ENCODE results near the gene EPHA10.
"Not testable (repeated sequence)": the region's sequence is repeated elsewhere in the genome, so short reads cannot be mapped to it uniquely, and the experiment has no call there.

Gene EPHA10

DNA sequence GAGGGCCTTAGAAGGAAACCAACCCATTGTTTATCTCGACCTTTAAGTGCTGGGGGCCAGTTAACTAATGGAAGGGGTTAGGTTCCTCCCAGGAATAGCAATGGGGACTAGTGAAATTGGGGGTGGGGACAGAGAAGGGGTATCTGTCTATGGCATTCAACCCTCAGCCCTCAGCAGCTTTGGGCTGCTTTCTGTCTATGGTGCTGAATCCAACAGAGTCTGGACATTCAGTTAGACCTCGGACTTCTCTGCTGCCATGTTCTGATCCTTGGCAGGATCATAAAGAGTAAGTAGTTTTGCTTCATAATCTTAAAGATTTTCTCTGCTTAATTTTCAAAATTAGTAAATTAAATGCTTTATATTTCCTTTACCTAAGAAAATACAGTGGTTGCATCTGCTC is 2.6 kb upstream of the EPHA10 start:
- no peak for DNase-seq

DNA sequence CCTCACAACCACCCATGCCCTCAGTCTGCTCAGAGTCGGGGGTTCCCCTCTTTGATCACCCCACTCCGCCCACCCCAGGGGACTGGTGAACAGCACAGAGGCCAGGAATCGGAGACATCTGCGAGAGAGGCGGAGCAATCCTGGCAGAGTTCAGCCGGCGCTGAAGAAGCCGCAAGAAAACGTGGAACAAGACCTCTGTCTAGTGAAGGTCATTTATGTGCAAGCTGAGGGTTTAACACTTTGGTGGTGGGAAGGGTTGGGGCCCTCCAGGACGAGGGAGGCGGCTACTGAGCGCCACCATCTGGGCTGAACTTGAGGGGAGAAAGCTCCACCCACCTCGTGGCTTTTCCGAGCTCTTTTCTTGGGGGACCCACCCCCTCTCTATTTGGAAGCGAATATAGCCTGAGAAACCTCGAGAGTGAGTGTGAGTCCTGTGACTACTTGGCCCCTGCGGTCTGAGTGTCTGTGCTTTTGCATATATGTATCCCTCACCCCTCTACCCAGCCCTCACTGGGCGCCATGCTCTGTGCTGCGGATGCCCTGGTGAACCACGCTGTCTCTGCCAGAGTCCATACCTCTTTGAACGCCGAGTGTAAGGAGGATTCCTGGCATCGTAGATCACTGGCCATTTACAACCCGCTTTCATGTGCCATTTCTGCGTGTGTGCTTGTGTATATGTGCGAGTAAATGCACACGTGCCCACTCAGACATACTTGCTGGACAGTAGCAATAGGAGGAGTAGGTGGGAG is 1.2 kb upstream of the EPHA10 start:
- peak; percentile 25 for DNase-seq

DNA sequence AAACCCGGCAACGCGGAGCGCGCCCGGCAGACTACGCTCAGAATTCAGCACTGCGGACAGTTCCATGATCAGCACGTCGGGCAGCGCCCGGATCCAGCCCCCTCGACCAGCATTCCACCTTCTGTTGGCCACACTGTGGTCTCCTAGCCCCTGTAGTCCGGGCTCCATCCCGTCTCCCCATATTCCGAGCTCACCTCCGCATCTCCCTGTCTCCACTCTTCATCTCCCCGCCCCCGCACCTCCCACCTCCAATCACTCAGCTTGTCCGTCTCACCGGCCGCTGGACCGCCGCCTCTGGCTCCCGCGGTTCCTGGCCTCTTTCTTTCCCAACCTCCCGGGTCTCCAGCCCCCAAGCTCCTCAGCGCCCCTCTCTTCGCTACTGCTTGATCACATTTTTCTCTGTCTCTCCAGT is 500 bp downstream of the EPHA10 start:
- DNase-seq: no peak

DNA sequence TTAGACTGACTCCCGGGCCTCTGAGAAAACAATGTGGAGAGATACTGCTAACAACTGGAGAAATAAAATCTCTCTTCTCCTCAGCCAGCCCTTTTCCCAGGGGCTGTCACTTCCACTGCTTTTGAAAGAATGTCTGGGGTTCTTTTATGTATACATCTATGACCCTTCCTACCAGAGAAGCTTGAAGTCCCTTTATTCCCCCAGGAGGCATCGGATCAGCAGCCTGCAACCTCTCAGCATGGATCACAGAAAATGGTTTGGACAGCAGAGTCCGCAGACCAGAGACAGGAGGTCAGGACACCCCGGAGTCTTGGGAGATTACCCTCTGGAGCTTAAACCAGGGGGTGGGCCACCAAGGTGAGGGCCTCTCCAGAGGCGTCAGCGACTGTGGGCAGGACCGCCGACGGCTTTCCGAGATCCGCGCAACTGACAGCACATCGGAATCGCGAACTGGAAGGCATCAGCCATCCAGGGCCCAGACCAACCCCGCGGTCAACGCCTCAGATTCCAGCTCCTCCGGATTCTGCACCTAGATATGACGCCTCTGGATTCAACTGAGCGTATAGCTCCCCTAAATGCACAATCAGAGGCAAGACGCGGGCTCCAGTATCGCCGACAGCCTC is 1.0 kb downstream of the EPHA10 start:
- no peak for DNase-seq

DNA sequence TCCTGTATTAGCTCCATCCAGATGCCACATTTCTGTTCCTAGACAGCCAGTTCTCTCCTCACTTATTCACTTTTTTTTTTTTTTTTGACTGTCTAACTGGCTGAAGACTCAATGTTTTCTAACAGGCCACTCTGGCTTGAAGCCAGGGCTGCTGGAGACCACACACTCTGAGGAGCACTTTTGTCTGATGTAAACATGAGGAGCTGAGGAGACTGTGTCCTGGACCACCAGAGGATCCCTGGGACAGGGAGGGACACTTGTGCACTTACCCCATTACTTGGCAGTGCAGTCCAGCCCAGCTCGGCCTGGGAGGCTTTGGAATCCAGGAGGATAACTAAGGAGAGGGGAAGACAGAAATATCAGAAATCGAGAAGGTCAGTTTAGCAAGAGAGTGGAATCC is 2.4 kb downstream of the EPHA10 start:
- no peak for DNase-seq

DNA sequence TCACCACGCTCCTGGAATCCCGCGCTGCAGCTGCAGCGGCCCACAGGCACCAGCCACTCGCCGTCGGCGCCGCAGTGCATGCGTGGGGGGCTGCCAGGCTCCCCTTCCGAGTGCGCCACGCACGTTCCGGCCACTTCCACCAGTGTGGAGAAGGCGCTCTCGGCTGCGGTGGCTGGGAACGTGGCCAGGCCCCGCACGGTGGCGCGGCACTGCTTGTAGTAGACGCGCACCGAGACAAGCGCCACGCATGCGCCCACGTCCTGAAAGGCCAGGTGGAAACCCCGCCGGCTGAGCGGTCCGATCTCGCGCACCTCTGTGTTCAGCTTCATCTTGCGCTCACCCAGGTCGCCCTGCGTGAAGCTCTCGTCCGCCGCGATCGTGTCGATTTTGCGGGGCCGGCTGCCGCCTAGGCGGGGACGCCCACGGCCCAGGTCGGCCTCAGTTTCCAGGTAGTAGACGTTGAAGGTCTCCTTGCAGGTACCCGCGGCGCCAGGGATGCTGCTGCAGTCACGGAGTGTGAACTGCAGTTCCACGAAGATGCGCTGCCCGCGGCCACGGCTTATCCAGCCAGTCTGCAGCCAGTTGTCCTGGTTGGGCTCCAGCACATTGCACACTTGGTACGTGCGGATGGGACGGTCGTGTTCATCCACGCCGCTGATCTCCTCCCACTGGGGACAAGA is 3.4 kb downstream of the EPHA10 start:
- DNase-seq: no peak

DNA sequence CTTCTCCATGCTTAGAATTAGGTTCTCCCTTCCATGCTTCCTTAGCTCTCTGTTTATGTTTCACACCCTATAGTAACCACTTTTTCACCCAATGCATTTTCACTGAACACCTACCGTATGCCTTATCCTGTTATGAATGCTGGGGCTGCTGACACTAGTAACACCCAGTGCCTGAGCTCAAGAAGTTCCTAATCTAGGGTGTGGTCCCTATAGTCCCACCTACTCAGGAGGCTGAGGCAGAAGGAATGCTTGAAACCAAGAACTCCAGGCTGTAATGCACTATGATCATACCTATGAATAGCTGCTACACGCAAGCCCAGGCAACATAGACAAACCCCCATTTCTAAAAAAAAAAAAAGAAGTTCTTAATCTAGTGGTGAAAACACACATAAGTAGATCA is 5.5 kb downstream of the EPHA10 start:
- DNase-seq: no peak

DNA sequence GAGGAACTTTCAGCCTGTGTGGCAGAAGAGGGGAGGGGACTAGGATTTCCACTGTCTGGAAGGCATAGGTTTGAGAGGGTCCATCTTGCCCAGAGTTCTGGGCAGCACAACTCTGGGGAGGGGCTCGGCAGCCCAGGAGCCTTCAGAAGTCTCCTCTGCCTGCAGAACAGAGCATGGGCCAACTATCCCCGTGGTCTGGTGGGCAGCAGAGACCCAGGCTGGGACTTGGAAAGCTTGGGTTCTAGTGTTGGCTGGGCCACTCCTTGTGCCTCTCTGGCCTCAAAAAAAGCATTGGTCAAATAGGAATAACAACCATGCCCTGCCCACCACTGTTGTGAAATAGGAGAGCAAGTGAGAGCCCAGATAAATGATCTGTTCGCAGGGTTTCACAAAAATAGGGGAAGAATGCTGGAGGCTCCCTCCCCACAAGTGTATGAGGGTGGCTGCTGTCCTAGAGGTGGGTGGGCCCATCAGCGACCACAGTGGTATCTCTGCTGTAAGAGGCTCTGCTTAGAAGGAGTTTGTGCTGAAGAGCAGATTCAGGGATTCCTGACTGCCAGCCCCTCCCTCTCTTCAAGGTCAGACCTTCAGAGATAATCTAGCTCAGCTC is 8.9 kb downstream of the EPHA10 start:
- no peak for DNase-seq

DNA sequence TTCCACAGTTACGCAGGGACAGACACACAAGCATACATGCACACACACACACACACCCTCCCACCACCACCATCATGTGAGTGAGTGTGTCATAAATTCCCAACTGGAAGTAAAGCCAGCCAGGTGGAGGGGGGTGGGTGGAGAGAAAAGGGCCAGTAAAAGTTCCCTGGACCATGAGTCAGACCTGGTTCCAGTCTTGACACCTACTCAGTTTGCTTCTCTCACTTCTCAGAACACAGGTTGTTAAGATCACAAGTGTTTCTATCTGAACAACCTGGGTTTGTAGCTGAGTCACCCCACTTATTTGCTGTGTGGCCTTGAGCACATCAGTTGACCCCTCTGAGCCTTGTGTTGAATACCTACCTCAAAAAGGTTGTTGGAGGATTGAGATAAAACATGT is 9.6 kb downstream of the EPHA10 start:
- no peak for DNase-seq

DNA sequence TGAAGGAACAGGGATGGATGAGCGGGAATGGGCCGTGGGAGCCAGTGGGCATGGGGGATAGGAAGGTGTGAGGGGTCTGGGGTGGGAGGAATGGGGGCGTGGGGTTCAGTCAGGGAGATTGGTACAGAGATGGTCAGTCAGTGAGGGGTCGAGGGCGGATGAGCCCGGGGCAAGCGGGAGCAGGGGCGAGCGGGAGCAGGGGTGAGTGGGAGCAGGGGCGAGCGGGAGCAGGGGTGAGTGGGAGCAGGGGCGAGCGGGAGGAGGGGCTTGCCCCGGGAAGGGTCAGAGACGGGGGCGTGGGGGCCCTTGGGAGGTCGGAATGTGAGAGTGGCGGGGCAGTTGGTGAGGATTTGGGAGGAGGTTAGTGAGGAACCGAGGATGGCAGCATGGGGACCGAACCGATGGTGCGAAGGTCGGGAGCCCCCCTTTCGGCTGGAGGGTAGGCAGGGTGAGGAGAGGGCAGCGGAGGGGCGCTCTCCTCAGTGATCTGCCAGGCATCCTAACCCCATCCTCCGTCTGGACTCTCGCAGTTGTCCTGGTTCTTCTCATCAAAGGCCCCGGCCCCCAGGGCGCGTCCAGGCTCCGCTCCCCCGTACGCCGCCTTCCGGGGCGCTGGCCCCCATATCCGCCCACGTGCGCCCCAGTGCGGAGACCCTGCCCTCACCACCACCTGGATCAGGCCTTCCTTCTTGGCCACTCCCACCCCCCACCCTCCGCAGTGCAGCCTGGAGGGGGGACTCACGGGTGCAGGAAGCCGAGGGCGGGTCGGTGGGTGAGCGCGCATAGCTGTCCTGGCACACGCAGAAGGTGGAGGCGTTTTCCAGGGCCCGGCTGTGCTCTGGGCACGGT is 11.2 kb downstream of the EPHA10 start:
- no peak for DNase-seq

DNA sequence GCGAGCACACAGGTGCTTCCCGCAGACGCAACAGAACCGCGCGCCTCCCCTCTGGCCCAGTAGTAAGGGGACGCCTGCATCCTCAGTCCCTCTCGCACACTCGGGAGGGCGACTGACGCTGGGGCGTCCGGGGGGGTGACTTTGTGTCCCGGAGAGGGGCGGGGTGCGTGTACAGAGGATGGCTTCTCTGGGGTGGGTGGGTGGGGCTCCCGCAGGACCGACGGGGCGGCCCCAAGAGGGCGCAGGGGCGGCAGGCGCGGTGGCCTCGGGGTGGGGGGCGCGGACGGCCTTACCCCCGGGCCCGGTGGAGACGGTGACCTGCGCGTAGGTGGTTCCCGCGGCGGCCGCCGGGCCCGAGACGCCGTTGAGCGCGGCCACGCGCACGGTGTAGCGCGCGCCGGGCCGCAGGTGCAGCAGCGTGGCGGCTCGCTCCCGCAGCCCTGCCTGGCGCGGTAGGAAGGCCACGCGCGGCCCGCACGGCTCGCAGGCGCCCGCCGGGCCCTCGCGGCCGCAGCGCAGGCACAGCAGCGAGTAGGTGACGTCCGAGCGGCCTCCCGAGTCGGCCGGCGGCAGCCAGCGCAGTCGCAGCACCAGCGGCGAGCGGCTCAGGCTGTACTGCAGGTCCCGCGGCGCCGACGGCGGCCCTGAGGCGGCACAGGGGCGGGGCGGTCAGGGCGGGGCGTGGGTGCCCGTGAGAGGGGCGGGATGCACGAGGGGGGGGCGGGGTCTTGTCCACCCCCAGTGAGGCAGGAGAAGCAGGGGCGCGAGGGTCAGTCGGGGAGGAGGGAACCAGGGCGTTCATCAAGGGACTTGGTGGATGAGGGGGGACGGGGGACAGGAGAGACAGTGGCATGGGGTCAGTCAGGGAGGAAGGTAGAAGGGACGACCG is 12.1 kb downstream of the EPHA10 start:
- DNase-seq: peak; percentile 48

DNA sequence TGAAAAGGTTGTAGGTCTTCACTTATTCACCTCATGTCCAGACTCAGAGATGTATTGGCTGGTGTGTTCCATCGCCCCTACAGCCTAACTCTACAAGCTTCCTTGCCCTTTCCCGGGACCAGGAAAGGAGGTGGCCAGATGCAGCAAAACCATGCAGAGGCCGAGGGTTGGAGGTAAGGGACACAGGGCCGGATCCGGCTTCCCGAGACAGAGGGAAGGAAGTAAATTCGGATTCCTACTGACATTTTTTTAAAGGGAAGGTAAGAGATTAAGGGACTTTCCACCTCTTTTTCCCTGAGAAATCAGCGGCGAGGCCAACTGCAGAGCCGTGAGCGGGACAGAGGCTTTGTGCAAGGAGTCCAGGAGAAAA is 12.7 kb downstream of the EPHA10 start:
- no peak for DNase-seq

DNA sequence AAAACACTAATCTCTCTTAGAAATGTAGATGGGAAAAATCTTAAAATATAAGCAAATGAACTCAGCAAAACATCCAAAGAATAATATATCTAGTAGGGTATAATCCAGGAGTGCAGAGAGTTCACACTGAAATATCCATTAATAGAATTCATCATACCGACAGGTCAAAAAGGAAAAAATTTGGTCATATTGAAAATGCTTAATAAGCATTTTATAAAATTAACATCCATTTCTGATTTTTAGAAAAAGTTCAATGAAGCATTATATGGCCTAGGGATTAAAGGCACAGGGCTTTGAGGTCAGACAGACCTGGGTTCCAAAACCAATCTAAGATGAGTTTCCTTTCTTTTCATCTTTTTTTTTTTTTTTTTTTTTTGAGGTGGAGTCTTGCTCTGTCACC is 16.4 kb downstream of the EPHA10 start:
- no peak for DNase-seq

DNA sequence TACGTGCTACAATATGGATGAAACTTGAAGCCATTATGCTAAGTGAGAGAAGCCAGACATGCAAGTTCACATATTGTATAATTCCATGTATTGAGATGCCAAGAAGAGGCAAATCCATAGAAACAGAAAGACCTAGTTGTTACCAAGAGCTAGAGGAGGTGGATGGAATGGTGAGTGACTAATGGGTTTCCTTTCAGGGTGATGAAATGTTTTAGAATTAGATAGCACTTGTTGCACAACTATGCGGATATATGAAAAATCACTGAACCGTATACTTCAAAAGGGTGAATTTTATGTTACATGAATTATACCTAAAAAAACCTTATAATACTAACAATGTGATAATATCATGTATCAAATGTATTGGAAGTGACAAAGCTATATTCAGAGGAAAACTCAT is 18.1 kb downstream of the EPHA10 start:
- DNase-seq: no peak

DNA sequence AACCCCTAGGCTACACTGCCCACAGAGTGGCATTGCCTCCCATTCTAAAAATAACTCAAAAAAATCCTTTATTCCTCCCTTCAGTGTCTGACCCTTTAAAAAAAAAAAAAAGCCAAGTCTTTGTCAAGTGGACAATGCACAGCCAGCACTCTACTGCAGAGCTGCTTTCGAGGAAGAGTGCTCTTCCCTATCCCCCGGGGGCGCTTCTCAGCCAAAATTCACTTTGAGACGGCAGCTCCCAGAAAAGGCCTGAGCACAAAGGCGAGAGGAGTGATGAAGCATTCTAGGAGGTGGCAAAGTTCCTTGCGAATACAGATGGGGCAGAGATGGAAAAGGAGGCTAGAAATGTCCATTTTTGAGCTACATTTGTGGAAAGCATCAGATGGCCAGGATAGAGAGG is 23.3 kb downstream of the EPHA10 start:
- DNase-seq: no peak

DNA sequence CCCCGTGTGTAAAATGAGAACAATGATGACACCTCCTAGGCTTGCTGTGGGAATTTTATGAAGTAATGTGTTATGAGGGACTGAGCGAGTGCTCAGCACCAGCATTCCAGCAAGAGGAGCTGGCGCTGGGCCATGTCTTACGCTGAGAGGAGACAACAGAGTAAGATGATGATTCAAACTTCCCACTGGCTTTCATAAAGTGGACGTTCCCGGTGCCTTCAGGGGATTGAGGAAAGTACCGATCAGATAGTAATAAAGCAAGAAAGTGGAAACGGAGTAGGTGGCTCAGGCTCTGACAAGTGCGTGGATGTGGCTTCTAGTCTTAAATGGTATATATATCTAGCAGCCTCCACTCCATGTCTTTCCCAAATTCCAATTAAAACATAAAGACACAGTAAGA is 23.8 kb downstream of the EPHA10 start:
- no peak for DNase-seq

DNA sequence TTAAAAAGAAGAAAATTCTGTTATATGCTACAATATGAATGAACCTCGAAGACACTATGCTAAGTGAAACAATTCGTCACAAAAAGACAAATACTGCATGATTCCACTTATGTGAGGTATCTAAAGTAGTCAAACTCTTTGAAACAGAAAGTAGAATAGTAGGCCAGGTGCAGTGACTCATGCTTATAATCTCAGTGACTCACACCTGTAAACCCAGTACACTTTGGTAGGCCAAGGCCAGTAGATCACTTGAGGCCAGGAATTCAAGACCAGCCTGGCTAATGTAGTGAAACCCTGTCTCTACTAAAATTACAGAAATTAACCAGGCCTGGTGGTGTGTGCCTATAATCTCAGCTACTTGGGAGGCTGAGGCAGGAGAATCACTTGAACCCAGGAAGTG is 25.7 kb downstream of the EPHA10 start:
- no peak for DNase-seq

DNA sequence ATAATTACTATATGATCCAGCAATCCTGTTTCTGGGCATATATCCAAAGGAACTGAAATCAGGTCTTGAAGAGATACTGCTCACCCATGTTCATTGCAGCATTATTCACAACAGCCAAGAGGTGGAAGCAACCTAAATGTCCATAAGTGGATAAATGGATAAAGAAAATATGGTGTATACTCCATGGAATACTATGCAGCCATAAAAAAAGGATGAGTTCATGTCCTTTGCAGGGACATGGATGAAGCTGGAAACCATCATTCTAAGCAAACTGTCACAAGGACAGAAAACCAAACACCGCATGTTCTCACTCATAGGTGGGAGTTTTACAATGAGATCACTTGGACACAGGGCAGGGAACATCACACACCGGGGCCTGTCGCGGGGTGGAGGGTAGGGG is 26.3 kb downstream of the EPHA10 start:
- not testable (repeated sequence) for DNase-seq

DNA sequence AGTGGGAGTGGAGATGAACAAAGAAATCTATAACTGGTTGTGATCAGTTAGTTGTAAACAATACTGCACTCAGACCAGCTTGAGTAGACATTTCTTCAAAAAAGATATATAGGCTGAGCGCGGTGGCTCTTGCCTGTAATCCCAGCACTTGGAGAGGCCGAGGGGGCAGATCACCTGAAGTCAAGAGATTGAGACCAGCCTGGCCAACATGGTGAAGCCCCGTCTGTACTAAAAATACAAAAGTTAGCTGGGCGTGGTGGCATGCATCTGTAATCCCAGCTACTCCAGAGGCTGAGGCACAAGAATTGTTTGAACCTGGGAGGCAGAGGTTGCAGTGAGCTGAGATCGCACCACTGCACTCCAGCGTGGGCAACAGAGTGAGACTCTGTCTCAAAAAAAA is 26.9 kb downstream of the EPHA10 start:
- not testable (repeated sequence) for DNase-seq

DNA sequence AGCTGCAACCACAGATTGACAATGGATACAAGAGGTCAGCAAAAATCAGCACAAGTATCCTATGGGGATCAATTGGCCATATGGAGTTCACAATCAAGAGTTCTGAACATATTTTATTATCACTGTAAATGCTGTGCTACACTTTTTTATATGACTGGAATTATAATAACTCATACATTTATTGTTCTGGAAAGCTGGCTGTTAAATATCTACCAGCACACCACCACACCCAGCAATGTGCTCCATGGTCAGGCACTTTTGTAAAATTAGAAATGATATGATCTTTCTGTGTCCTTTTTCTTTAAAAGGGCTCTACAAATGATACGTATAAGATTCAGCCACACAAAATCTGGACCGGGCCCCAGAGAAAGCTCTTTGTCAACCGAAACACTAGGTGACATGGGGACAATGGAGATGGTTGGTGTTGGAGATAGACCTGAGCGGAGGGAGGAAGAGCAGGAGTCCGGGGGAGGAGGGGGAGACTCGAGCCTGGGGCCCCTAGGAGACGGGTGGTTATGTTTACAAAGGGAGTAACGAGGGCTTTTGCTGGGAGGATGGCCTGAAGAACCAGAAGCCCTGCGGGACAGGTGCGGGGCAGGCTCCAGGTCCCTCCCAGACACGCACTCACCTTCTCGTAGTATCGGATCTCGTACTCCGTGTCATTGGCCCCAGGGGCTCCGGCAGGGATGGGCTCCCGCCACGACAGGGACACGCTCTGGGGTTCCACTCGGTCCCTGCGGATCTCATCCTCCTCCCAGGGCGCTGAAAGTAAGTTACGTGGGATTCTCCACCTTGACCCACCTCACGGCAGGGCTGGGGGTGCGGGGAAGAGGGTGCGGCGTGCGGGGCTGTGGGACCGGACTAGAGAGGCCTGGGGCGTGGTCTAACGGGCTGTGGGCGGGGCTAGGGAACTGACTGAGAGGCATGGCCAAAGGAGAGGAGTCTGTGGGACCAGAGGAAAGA is 30.0 kb downstream of the EPHA10 start:
- DNase-seq: no peak

All from NCI-H1105 (cell line).